ENCODE data around the gene PPIP5K1.
"Not testable (repeated sequence)": the region's sequence is repeated elsewhere in the genome, so short reads cannot be mapped to it uniquely, and the experiment has no call there.

The PPIP5K1 gene

DNA sequence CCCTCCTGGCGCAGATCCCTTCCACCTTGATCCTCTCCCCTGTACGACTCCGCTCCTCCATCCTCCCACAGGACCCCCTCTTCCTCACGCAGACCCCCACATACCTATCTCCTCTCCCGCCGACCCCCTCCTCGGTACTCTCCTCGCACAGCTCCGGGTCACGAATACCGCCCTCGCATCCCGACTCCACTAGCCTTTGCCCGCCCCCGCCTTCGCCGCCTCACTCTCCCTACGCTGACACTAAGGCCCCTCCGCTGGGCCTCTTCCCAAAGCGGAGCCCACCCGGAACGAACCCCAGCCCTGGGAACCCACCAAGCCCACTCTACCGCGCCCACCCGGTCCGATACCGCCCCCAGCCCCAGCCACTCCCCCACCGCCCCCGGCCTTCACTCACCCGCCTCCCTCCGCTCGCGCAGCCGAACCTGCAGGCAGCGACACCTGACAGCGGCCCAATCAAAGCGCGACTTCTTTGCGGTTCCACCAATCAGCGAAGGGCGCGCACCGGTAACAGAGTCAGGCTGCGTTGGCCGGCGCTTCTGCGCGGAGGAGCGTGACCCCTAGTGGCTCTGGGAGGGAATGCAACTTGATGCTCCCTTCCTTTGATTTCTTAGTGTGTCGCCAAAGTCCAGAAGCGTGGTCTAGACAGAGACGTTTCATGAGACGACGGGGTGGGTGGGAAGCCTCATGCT, at the start of gene PPIP5K1:
Gene PPIP5K1, minus strand, starts transcription at position 431 of the 689 bp plus-strand sequence. CDS start 5,704 bp downstream, outside the sequence.
- peak; percentile 94 for FAIRE-seq

DNA sequence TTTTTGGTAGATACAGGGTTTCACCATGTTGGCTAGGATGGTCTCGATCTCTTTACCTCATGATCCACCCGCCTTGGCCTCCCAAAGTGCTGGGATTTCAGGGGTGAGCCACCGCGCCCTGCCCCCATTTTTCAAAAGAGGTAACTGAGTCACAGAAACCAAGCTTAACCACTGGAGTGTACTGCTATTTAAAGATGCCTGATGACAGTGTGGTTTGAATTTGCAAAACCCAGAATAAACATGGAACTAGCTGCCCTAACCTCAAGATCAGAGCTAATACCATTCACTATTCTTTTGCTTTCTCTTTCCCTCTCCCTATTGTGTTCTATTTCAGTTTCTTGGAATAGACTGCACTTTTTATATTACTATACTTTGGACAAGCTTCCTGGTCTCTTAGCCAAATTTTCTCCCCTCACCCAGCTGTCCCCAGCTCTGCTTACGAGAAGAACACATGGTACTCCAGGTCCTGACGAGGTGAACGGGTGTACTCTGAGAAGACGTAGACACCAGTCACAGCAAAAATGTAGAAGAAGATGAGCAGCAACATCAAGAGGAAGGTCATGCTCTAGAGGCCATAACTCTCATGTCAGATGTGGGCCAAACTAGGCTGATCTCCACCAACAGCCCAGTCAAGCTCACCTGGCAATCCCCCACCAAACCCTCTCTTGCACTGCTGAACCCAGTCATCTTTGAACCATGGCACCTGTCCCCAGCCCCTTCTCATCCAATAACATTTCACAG, 48.6 kb upstream of the PPIP5K1 start:
- FAIRE-seq, result not testable (repeated sequence)

DNA sequence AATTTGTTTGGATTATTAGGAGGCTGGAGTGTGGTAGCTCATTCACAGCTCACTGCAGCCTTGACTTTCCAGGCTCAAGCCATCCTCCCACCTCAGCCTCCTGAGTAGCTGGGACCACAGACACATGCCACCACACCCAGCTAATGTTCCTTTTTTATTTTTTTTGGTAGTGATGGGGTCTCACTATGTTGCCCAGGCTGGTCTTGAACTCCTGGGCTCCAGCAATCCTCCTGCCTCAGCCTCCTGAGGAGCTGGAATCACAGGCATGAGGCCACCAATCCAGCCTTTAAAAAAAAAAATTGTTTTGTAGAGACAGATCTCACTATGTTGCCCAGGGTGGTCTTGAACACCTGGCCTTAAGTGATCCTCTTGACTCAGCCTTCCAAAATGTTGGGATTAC, 36.9 kb upstream of the PPIP5K1 start:
- FAIRE-seq, result not testable (repeated sequence)

- no peak for FAIRE-seq
Measured at GRCh38 chr15:43625106-43625505, 35.1 kb upstream of the PPIP5K1 start.

GRCh38 chr15:43622068-43622799, 32.2 kb upstream of the PPIP5K1 start:
- not testable (repeated sequence) for FAIRE-seq

GRCh38 chr15:43618700-43619099, 28.7 kb upstream of the PPIP5K1 start, which contains the start of gene STRC:
Gene STRC, minus strand, starts transcription at chr15:43618800. Its CDS starts 78 bp downstream, at chr15:43618722.
- not testable (repeated sequence) for FAIRE-seq

GRCh38 chr15:43617750-43618149, 27.7 kb upstream of the PPIP5K1 start:
- not testable (repeated sequence) for FAIRE-seq

- FAIRE-seq, result not testable (repeated sequence)
Measured at GRCh38 chr15:43602233-43602632, 12.2 kb upstream of the PPIP5K1 start.

DNA sequence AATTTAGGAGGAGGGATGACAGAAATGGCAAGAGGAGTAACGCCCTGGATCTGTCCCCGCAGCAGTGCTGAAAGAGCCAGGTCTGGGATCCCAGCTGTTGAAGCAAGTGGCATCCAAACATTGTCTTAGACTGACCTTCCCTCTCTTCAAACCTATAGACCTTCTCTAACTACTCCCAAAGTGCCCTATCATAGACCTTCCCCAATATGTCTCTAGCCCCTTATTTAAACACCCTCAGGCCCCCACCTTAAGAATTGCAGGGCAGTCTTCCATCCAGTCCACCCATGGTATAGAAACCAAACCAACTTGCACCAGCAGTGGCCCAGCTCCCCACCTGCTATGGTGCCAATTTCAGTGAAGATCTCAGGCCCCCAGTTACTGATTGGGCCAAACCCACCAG, 10.2 kb upstream of the PPIP5K1 start:
- FAIRE-seq, result not testable (repeated sequence)

GRCh38 chr15:43599131-43599530, 9.1 kb upstream of the PPIP5K1 start:
- FAIRE-seq, result not testable (repeated sequence)

- FAIRE-seq, result not testable (repeated sequence)
Measured at GRCh38 chr15:43593328-43594190, 3.6 kb upstream of the PPIP5K1 start, which contains the start of gene CKMT1B. Gene CKMT1B, plus strand, starts transcription at chr15:43594027. Its CDS starts 192 bp downstream, at chr15:43594219.

DNA sequence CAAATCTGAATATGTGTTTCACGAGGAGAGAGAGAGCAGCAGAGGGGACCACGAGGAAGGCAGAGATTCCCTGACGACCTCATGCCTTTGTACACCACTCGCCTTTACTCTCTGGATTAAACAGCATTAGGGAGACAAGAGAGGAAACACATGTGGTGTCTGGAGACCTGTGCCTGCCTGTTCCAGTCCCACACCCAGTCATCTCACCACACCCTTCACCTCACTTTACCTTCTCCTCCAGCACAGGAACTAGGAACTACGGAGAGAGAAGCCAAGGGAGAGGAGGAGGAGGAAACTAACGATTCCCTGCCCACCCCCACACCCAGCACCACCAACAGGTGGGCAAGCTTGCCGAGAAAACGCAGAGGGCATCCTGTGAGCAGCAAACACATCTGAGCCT, 2.8 kb upstream of the PPIP5K1 start:
- not testable (repeated sequence) for FAIRE-seq

DNA sequence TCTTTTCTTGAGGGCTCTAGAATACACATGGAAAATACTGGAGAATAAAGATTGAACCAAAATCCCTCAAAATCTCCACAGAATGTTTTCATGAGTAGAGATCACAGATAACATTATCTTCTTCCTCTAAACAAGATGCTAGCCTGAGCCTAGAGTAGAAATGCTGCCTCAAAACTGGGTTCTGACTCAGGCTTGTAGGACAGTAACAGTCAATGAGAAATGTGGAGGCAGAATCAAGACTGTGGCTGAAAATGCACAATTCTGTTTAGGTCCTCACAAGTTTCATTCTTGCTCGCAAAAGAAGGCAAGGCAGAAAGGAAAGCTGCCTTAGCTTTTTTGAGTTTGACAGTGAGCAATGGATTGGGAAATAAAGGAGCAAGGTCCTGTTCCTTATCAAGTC, 15.4 kb downstream of the PPIP5K1 start:
- not testable (repeated sequence) for FAIRE-seq

- FAIRE-seq, result not testable (repeated sequence)
Measured at GRCh38 chr15:43566615-43567014, 23.4 kb downstream of the PPIP5K1 start.

DNA sequence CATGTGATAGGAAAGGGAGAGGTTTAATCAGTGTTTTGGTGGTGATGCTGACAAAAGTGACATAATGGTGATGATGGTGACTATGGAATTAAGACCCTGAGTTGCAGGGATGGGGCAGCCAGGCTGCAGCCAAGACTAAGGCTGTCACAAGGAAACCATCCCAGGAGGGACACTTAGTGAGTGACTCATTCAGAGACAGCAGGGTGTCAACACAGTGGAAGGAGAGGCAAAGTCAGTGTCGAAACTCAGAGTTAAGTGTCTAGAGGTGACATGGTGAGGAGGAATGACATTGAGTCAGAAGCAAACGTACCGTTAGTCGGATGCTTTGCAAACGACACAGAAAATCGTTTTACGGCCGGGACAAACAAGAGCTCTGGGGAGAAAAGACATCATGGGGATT, 26.2 kb downstream of the PPIP5K1 start:
- FAIRE-seq, result not testable (repeated sequence)

DNA sequence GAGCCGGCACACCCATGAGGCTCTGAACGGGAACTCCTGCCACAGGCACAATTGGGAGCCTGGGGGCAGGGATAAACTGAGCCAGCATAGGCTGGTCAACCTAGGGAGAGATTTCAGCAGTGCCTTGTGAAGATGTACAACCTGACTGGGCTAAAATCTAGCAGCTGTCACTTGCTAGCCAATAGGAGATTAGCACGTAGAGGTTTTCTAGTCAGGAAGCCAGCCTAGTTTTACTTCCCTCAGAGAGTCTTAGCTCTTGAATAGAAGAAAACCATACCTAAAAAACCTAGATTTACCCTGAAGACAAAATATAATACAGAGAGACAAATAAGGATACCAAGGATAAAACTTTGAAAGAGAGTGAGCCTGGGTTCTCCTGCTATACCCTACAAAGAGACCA, 27.3 kb downstream of the PPIP5K1 start:
- FAIRE-seq, result not testable (repeated sequence)

GRCh38 chr15:43552986-43553385, 37.0 kb downstream of the PPIP5K1 start:
- no peak for FAIRE-seq

- FAIRE-seq, result no peak
Measured at GRCh38 chr15:43552256-43552655, 37.8 kb downstream of the PPIP5K1 start.

GRCh38 chr15:43550527-43551363, 39.3 kb downstream of the PPIP5K1 start:
- FAIRE-seq, result no peak

DNA sequence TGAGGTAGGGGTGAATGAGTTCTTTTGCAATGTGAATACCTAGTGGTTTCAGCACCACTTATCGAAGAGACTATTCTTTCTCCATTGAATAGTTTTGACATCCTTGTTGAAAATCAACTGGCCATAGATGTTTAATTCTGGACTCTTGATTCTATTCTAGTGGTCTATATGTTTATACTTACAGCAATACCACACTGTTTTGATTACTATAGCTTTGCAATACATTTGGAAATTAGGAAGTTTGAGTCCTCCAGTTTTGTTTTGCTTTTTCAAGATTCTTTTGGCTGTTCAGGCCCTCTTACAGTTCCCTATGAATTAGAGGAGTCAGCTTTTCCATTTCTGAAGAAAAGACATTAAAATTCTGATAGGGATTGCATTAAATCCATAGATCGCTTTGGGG, 42.5 kb downstream of the PPIP5K1 start:
- no peak for FAIRE-seq

DNA sequence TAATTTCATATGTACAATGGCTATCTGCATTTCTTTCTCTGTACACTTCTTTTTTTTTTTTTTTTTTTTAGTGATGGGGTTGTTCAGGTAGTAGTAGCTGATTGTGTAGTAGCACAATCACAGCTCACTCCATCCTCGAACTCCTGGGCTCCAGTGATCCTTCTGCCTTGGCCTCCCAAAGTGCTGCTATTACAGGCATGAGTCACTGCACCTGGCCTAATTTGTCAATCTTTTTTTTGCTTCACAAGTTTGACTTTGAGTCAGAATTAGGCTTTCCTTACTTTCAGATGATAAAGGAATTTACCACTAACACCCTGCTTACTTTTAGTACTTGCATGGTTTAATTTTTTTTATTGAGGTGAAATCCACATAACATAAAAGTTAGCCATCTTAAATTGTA, 44.6 kb downstream of the PPIP5K1 start:
- no peak for FAIRE-seq
